Right lobe of liver (tissue), 4 donors: ENCODE results near the gene HDGF.

ENCODE experiments used
- POLR2A ChIP-seq: fragments of 450-650 bp; IDR thresholded peaks from one replicate; pipeline ENCODE4 v1.6.1; 2017; ENCODE audit warnings: antibody characterized with exemption, mild to moderate bottlenecking
- TF ChIP-seq, protein P1 (sequence below), 4 donors: fragments of 200-600 bp in 3 of 4; fragments of 450-650 bp in 1 of 4; IDR thresholded peaks; one replicate each; pipeline versions ENCODE4 v1.5.1 to v1.8.0; 2016 to 2022; ENCODE audit warnings: antibody characterized with exemption in 4 of 4, mild to moderate bottlenecking in 2 of 4
- donor health status: DM: no; HTN: no; CAD: no.
- donor health status: DM: no; HTN: no; CAD: no.
- donor health status: DM: no; HTN: yes; CAD: no.

- TF ChIP-seq, protein P1, sequence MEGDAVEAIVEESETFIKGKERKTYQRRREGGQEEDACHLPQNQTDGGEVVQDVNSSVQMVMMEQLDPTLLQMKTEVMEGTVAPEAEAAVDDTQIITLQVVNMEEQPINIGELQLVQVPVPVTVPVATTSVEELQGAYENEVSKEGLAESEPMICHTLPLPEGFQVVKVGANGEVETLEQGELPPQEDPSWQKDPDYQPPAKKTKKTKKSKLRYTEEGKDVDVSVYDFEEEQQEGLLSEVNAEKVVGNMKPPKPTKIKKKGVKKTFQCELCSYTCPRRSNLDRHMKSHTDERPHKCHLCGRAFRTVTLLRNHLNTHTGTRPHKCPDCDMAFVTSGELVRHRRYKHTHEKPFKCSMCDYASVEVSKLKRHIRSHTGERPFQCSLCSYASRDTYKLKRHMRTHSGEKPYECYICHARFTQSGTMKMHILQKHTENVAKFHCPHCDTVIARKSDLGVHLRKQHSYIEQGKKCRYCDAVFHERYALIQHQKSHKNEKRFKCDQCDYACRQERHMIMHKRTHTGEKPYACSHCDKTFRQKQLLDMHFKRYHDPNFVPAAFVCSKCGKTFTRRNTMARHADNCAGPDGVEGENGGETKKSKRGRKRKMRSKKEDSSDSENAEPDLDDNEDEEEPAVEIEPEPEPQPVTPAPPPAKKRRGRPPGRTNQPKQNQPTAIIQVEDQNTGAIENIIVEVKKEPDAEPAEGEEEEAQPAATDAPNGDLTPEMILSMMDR (IDR thresholded peaks at IDR 0.05), result no peak
- TF ChIP-seq POLR2A, result no peak
Measured at GRCh38 chr1:156696755-156697154, 54.7 kb downstream of the HDGF start.
